Putamen (tissue), 1 donor: Measurements from ENCODE around the gene TRERF1.

Experiments
- DNase-seq: peaks from one replicate; pipeline ENCODE4 v3.0.0-alpha.2; 2016; ENCODE audit warnings: low spot score

Gene TRERF1

GRCh38 chr6:42367353-42368011 is 84.2 kb downstream of the TRERF1 start:
- no peak for DNase-seq

- DNase-seq: no peak
These were observed 84.8 kb downstream of the TRERF1 start for GRCh38 chr6:42366999-42367352.

- DNase-seq: no peak
These were observed 85.6 kb downstream of the TRERF1 start for GRCh38 chr6:42366011-42366705.

GRCh38 chr6:42365021-42365420 is 86.7 kb downstream of the TRERF1 start:
- no peak for DNase-seq

- DNase-seq: no peak
These were observed 87.5 kb downstream of the TRERF1 start for GRCh38 chr6:42363926-42364849.

- no peak for DNase-seq
These were observed 90.7 kb downstream of the TRERF1 start for GRCh38 chr6:42361036-42361435.

- DNase-seq: no peak
These were observed 92.7 kb downstream of the TRERF1 start for GRCh38 chr6:42359021-42359420.

GRCh38 chr6:42355416-42355815 is 96.3 kb downstream of the TRERF1 start:
- DNase-seq: no peak

GRCh38 chr6:42354702-42355101 is 97.0 kb downstream of the TRERF1 start:
- DNase-seq: no peak

- DNase-seq: no peak
These were observed 98.7 kb downstream of the TRERF1 start for GRCh38 chr6:42352856-42353564.

GRCh38 chr6:42350911-42351310 is 100.8 kb downstream of the TRERF1 start:
- no peak for DNase-seq

- no peak for DNase-seq
These were observed 101.8 kb downstream of the TRERF1 start for GRCh38 chr6:42349753-42350511.

- DNase-seq: no peak
These were observed 104.3 kb downstream of the TRERF1 start for GRCh38 chr6:42347456-42347855.

- DNase-seq: no peak
These were observed 105.9 kb downstream of the TRERF1 start for GRCh38 chr6:42345696-42346416.

GRCh38 chr6:42344756-42345155 is 107.0 kb downstream of the TRERF1 start:
- no peak for DNase-seq

GRCh38 chr6:42341771-42342553 is 109.8 kb downstream of the TRERF1 start:
- no peak for DNase-seq

- DNase-seq: no peak
These were observed 110.5 kb downstream of the TRERF1 start for GRCh38 chr6:42341221-42341620.

GRCh38 chr6:42340511-42340910 is 111.2 kb downstream of the TRERF1 start:
- no peak for DNase-seq

GRCh38 chr6:42339991-42340401 is 111.7 kb downstream of the TRERF1 start:
- DNase-seq: no peak

GRCh38 chr6:42338744-42339222 is 112.9 kb downstream of the TRERF1 start:
- no peak for DNase-seq
